ENCODE measurements around the gene ZNF865.

- TF ChIP-seq CTCF (IDR thresholded peaks at IDR 0.05; ENCODE audit: insufficient read depth, low read depth, low read length), result no peak
- no peak for TF ChIP-seq EZH2 (IDR thresholded peaks at IDR 0.05; ENCODE audit: insufficient read depth, low read length)
Measured at GRCh38 chr19:55618426-55618825, 13.0 kb downstream of the ZNF865 start.
